Neural cell (in vitro differentiated cells): ENCODE measurements around the gene CDC73. TPM values are rescaled to one million over a fixed set of nuclear protein-coding genes. Genes with fewer than 3 reads are reported as not detected.

Experiments
- H2AFZ ChIP-seq: fragments of 200-600, 300-800 bp; sonication (generic), shearing (Covaris generic); 2 replicates; pipeline ENCODE4 v1.6.0; 2014; ENCODE audit warnings: low read depth, mild to moderate bottlenecking, antibody characterized with exemption, low read length, moderate library complexity
- H3F3A ChIP-seq: fragments of 200-600 bp; shearing (Covaris generic); 2 replicates; pipeline ENCODE4 v1.6.1; 2016; ENCODE audit warnings: mild to moderate bottlenecking, moderate library complexity, mixed read lengths, antibody characterized with exemption, low read length; ENCODE audit not compliant: insufficient read depth, poor library complexity, severe bottlenecking
- H3K27ac ChIP-seq: fragments of 200-600, 300-800 bp; sonication (generic), shearing (Covaris generic); 2 replicates; pipeline ENCODE4 v1.5.1; 2014; ENCODE audit warnings: mild to moderate bottlenecking, low read length, moderate library complexity
- H3K27me3 ChIP-seq: fragments of 300-800, 200-600 bp; sonication (generic), shearing (Covaris generic); 2 replicates; pipeline ENCODE4 v1.6.0; 2014; ENCODE audit warnings: mild to moderate bottlenecking, low read depth, low read length, moderate library complexity; ENCODE audit not compliant: insufficient read depth
- H3K36me3 ChIP-seq: fragments of 300-800, 200-600 bp; sonication (generic), shearing (Covaris generic); 2 replicates; pipeline ENCODE4 v1.5.1; 2014; ENCODE audit warnings: mild to moderate bottlenecking, antibody characterized with exemption, low read length, moderate library complexity; ENCODE audit not compliant: insufficient read depth
- H3K4me2 ChIP-seq: fragments of 300-800, 200-600 bp; sonication (generic), shearing (Covaris generic); 2 replicates; pipeline ENCODE4 v1.6.0; 2014; ENCODE audit warnings: mild to moderate bottlenecking, low read length
- H3K4me3 ChIP-seq: fragments of 300-800, 200-600 bp; sonication (generic), shearing (Covaris generic); 2 replicates; pipeline ENCODE4 v1.5.1; 2014; ENCODE audit warnings: mild to moderate bottlenecking, low read length, moderate library complexity
- H3K79me2 ChIP-seq: fragments of 200-600 bp; shearing (Covaris generic); replicated peaks from 2 replicates; pipeline ENCODE4 v1.6.0; 2014; ENCODE audit warnings: mild to moderate bottlenecking, low read length, moderate library complexity; ENCODE audit not compliant: insufficient read depth
- H3K9ac ChIP-seq: fragments of 300-800, 200-600 bp; sonication (generic), shearing (Covaris generic); 2 replicates; pipeline ENCODE4 v1.6.1; 2016; ENCODE audit warnings: mild to moderate bottlenecking, low read length, mixed read lengths
- H3K9me2 ChIP-seq: fragments of 200-600 bp; shearing (Covaris generic); 2 replicates; pipeline ENCODE4 v1.6.1; 2016; ENCODE audit warnings: mild to moderate bottlenecking, low read length, mixed read lengths; ENCODE audit not compliant: insufficient read depth
- H3K9me3 ChIP-seq: fragments of 200-600, 300-800 bp; sonication (generic), shearing (Covaris generic); 2 replicates; pipeline ENCODE4 v1.6.1; 2016; ENCODE audit warnings: mild to moderate bottlenecking, mixed run types, low read length, moderate library complexity, mixed read lengths
- H4K20me1 ChIP-seq: fragments of 200-600 bp; shearing (Covaris generic); 2 replicates; pipeline ENCODE4 v1.6.1; 2016; ENCODE audit warnings: mild to moderate bottlenecking, mixed run types; ENCODE audit not compliant: insufficient read depth
- EP300 ChIP-seq: fragments of 450-650 bp; conservative IDR thresholded peaks from 2 replicates; pipeline ENCODE4 v1.6.1; 2014; ENCODE audit warnings: antibody characterized with exemption, mild to moderate bottlenecking, moderate library complexity; ENCODE audit not compliant: poor library complexity, severe bottlenecking
- EZH2 ChIP-seq: fragments of 200-600, 300-800 bp; shearing (Covaris generic), sonication (generic); IDR thresholded peaks from 2 replicates; pipeline ENCODE4 v1.6.1; 2014; ENCODE audit warnings: antibody characterized with exemption, low read length, borderline replicate concordance, mild to moderate bottlenecking; ENCODE audit not compliant: insufficient read depth, poor library complexity, severe bottlenecking
- MXI1 ChIP-seq: fragments of 450-650 bp; conservative IDR thresholded peaks from 2 replicates; pipeline ENCODE4 v1.6.1; 2014; ENCODE audit warnings: antibody characterized with exemption, mild to moderate bottlenecking; ENCODE audit not compliant: poor library complexity, severe bottlenecking
- POLR2AphosphoS5 ChIP-seq: IDR thresholded peaks from 2 replicates; pipeline ENCODE4 v1.6.1; 2012
- RAD21 ChIP-seq: fragments of 450-650 bp; conservative IDR thresholded peaks from 2 replicates; pipeline ENCODE4 v1.6.1; 2014; ENCODE audit warnings: antibody characterized with exemption, mild to moderate bottlenecking, moderate library complexity
- SMC3 ChIP-seq: fragments of 450-650 bp; conservative IDR thresholded peaks from 2 replicates; pipeline ENCODE4 v1.6.1; 2014; ENCODE audit warnings: antibody characterized with exemption, mild to moderate bottlenecking, moderate library complexity; ENCODE audit not compliant: poor library complexity
- TAF1 ChIP-seq: IDR thresholded peaks from 2 replicates; pipeline ENCODE4 v1.6.1; 2012; ENCODE audit warnings: low read depth
- polyA plus RNA-seq: library from polyadenylated mRNA; depleted of rRNA; stranded (reverse); fragments of >200 nt; gene quantifications from 2 replicates; pipeline ENCODE4 v1.2.3, GENCODE V29; 2014
- TF ChIP-seq, protein P1 (sequence below): IDR thresholded peaks from 2 replicates; pipeline ENCODE4 v1.6.1; 2012; ENCODE audit warnings: borderline replicate concordance
- TF ChIP-seq, protein P2 (sequence below): fragments of 450-650 bp; IDR thresholded peaks from 2 replicates; pipeline ENCODE4 v1.5.1; 2014; ENCODE audit warnings: antibody characterized with exemption, mild to moderate bottlenecking, moderate library complexity; ENCODE audit not compliant: poor library complexity, severe bottlenecking

CDC73 gene
- polyA plus RNA-seq, 1 donor from 2014 or later = 11.9 TPM

DNA sequence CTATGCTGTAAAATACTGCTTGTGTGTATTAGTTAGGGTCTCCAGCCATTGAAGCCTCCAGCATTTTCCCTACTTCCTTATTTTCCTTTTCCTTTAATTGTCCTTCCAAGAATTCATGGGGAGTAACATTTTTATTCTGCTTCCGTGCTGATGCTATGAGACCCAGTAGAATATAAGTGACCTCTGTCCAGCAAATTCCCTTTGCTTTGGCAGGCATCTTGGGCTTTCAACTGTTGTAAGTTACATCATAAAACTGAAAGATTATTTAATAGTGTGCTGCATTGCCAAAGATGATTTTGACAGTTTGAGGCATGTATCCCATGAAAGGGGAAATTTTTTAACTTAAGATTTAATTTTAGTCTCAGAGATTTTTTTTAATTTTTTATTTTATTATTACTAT, 112.7 kb downstream of the CDC73 start:
- Histone ChIP-seq H3K9me3 (no peaks in the 10 kb centered on the region), H3K27me3 (no peaks in the 10 kb centered on the region), H3K4me3 (no peak overlapping the region), H3K9ac (no peak overlapping the region), H3K36me3 (peaks cover 4% of the 10 kb centered on the region), H3K27ac (no peak overlapping the region), H2AFZ (no peak overlapping the region), H3F3A (no peaks in the 10 kb centered on the region), H4K20me1 (no peaks in the 10 kb centered on the region), H3K9me2 (no peaks in the 10 kb centered on the region), H3K4me2 (no peak overlapping the region), H3K79me2 (no peaks in the 10 kb centered on the region)
- TF ChIP-seq SMC3 (no peak), EP300 (no peak), POLR2AphosphoS5 (no peak), TAF1 (no peak), MXI1 (no peak), EZH2 (no peak), RAD21 (no peak)
- TF ChIP-seq, protein P1, sequence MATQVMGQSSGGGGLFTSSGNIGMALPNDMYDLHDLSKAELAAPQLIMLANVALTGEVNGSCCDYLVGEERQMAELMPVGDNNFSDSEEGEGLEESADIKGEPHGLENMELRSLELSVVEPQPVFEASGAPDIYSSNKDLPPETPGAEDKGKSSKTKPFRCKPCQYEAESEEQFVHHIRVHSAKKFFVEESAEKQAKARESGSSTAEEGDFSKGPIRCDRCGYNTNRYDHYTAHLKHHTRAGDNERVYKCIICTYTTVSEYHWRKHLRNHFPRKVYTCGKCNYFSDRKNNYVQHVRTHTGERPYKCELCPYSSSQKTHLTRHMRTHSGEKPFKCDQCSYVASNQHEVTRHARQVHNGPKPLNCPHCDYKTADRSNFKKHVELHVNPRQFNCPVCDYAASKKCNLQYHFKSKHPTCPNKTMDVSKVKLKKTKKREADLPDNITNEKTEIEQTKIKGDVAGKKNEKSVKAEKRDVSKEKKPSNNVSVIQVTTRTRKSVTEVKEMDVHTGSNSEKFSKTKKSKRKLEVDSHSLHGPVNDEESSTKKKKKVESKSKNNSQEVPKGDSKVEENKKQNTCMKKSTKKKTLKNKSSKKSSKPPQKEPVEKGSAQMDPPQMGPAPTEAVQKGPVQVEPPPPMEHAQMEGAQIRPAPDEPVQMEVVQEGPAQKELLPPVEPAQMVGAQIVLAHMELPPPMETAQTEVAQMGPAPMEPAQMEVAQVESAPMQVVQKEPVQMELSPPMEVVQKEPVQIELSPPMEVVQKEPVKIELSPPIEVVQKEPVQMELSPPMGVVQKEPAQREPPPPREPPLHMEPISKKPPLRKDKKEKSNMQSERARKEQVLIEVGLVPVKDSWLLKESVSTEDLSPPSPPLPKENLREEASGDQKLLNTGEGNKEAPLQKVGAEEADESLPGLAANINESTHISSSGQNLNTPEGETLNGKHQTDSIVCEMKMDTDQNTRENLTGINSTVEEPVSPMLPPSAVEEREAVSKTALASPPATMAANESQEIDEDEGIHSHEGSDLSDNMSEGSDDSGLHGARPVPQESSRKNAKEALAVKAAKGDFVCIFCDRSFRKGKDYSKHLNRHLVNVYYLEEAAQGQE = no peak
- TF ChIP-seq, protein P2, sequence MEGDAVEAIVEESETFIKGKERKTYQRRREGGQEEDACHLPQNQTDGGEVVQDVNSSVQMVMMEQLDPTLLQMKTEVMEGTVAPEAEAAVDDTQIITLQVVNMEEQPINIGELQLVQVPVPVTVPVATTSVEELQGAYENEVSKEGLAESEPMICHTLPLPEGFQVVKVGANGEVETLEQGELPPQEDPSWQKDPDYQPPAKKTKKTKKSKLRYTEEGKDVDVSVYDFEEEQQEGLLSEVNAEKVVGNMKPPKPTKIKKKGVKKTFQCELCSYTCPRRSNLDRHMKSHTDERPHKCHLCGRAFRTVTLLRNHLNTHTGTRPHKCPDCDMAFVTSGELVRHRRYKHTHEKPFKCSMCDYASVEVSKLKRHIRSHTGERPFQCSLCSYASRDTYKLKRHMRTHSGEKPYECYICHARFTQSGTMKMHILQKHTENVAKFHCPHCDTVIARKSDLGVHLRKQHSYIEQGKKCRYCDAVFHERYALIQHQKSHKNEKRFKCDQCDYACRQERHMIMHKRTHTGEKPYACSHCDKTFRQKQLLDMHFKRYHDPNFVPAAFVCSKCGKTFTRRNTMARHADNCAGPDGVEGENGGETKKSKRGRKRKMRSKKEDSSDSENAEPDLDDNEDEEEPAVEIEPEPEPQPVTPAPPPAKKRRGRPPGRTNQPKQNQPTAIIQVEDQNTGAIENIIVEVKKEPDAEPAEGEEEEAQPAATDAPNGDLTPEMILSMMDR = no peak

DNA sequence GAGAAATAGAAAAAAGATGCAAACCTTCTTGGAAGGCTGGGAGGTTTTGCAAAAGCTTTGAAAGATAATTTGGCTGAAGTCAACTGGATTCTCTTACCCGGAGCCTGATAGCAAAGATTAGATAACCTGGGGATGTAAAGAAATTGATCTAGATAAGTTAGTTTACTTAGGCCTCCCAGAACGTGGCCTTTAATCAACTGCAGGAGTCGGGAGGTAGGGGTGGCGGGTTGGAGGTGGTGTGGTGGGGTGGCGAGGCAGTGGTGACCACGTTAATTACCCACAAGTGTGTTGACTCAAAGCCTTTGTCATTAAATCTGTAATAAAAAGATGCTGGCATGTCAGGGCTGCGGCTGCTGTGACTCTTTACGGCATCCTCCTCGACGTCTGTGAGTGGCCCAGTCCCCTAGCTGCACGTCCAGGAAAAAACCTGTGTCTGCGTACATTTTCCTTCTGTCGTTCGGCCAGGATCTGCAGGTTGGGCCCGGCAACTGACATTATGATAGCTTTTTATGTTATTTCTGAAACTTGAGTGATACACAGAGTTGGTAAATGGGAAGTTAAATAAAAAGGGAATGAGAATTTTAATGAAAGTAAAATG, 115.6 kb downstream of the CDC73 start:
- Histone ChIP-seq H3K9ac (no peak overlapping the region), H2AFZ (no peak overlapping the region), H3K27ac (no peak overlapping the region), H3K9me3 (no peaks in the 10 kb centered on the region), H4K20me1 (no peaks in the 10 kb centered on the region), H3K36me3 (peaks cover 4% of the 10 kb centered on the region), H3F3A (no peaks in the 10 kb centered on the region), H3K27me3 (no peaks in the 10 kb centered on the region), H3K79me2 (no peaks in the 10 kb centered on the region), H3K4me3 (no peak overlapping the region), H3K4me2 (no peak overlapping the region), H3K9me2 (no peaks in the 10 kb centered on the region)
- TF ChIP-seq RAD21 = no peak
- TF ChIP-seq EP300 = no peak
- TF ChIP-seq, protein P2 = no peak
- TF ChIP-seq TAF1 = no peak
- TF ChIP-seq SMC3 = no peak
- TF ChIP-seq, protein P1 = no peak
- TF ChIP-seq POLR2AphosphoS5 = no peak
- no peak for TF ChIP-seq EZH2
- no peak for TF ChIP-seq MXI1
